PC-3 (cell line): Measurements from ENCODE around the gene TMEM38B. TPM values are rescaled to one million over a fixed set of nuclear protein-coding genes. Genes with fewer than 3 reads are reported as not detected.

ENCODE experiments used
- ATAC-seq: fragments of 200-7000 bp; cut with Tn5 transposase; 2 replicates; pipeline ENCODE4 v1.9.1; 2020; ENCODE audit warnings: mild to moderate bottlenecking, moderate library complexity
- BruUV-seq: library from RNA; stranded (reverse); fragments of 400-500 nt; replicated peaks from 2 replicates; lab custom pipeline; 2021; lab: Mats Ljungman, UMichigan
- CTCF ChIA-PET: fragments of 300-600 bp; sonication (Branson Sonifier 250); formaldehyde crosslinking; loops from one replicate; lab custom pipeline; 2022; ENCODE audit warnings: antibody characterized with exemption; lab: Charles Lee
- POLR2A ChIA-PET: fragments of 300-600 bp; sonication (Branson Sonifier 250); formaldehyde crosslinking; loops from one replicate; lab custom pipeline; 2022; ENCODE audit warnings: antibody characterized with exemption; ENCODE audit not compliant: unreplicated experiment; lab: Charles Lee
- DNase-seq: peaks from one replicate; pipeline ENCODE4 v3.0.0-alpha.2; 2015
- H2AFZ ChIP-seq: fragments of 300-600 bp; sonication (generic); 2 replicates; pipeline ENCODE4 v1.6.0; 2016; ENCODE audit warnings: antibody characterized with exemption, low read length
- H3F3A ChIP-seq: fragments of 300-600 bp; sonication (generic); one replicate; pipeline ENCODE4 v1.6.0; 2017; ENCODE audit warnings: antibody characterized with exemption, low read length, control low read depth, mild to moderate bottlenecking; ENCODE audit not compliant: unreplicated experiment
- H3K27ac ChIP-seq: fragments of 300-600 bp; sonication (generic); 2 replicates; pipeline ENCODE4 v1.5.1; 2016; ENCODE audit warnings: mild to moderate bottlenecking, low read length
- H3K27me3 ChIP-seq: fragments of 300-600 bp; sonication (generic); 2 replicates; pipeline ENCODE4 v1.6.1; 2016; ENCODE audit warnings: low read length, mixed read lengths
- H3K36me3 ChIP-seq: fragments of 300-600 bp; sonication (generic); 2 replicates; pipeline ENCODE4 v1.6.1; 2016; ENCODE audit warnings: low read depth, mixed run types, low read length, mixed read lengths
- H3K4me1 ChIP-seq: fragments of 300-600 bp; sonication (generic); 2 replicates; pipeline ENCODE4 v1.5.1; 2016; ENCODE audit warnings: low read length; ENCODE audit not compliant: insufficient read depth
- H3K4me2 ChIP-seq: fragments of 300-600 bp; sonication (generic); 2 replicates; pipeline ENCODE4 v1.6.0; 2016; ENCODE audit warnings: low read length
- H3K4me3 ChIP-seq: fragments of 300-600 bp; sonication (generic); 2 replicates; pipeline ENCODE4 v1.5.1; 2016; ENCODE audit warnings: mild to moderate bottlenecking, low read length, mixed read lengths
- H3K79me2 ChIP-seq: fragments of 300-600 bp; sonication (generic); 2 replicates; pipeline ENCODE4 v1.6.1; 2017; ENCODE audit warnings: low read length, mixed read lengths
- H3K9ac ChIP-seq: fragments of 300-600 bp; sonication (generic); 2 replicates; pipeline ENCODE4 v1.6.0; 2016; ENCODE audit warnings: mild to moderate bottlenecking, low read length
- H3K9me2 ChIP-seq: fragments of 300-600 bp; sonication (generic); replicated peaks from 2 replicates; pipeline ENCODE4 v1.6.1; 2016; ENCODE audit warnings: mixed run types, low read length, mixed read lengths
- H3K9me3 ChIP-seq: fragments of 300-600 bp; sonication (generic); 2 replicates; pipeline ENCODE4 v1.6.1; 2016; ENCODE audit warnings: low read length, mixed read lengths
- H4K20me1 ChIP-seq: fragments of 300-600 bp; sonication (generic); 2 replicates; pipeline ENCODE4 v1.6.1; 2016; ENCODE audit warnings: low read length, mixed read lengths
- EZH2 ChIP-seq: fragments of 300-600 bp; sonication (generic); IDR thresholded peaks from one replicate; pipeline ENCODE4 v1.6.1; 2017; ENCODE audit warnings: antibody characterized with exemption, mild to moderate bottlenecking, low read length; ENCODE audit not compliant: unreplicated experiment
- EZH2phosphoT487 ChIP-seq: fragments of 300-600 bp; sonication (generic); IDR thresholded peaks from 2 replicates; pipeline ENCODE4 v1.6.1; 2018; ENCODE audit warnings: mild to moderate bottlenecking, antibody characterized with exemption, low read length, borderline replicate concordance
- intact Hi-C: fragments of 100-400 bp; cut with micrococcal nuclease; formaldehyde crosslinking; loops from 2 replicates; pipeline ENCODE4 v1.9.0; 2023
- total RNA-seq: library from RNA; depleted of rRNA; stranded (reverse); fragments of >200 nt; gene quantifications from 2 replicates; pipeline ENCODE4 v1.2.3, GENCODE V29; 2014
- TF ChIP-seq, protein P1 (sequence below): fragments of 300-600 bp; sonication (generic); conservative IDR thresholded peaks from 2 replicates; pipeline ENCODE4 v1.5.1; 2017; ENCODE audit warnings: antibody characterized with exemption, low read depth, mild to moderate bottlenecking, low read length

The TMEM38B gene
- total RNA-seq, 1 experiment from 2014 or later = 16.0 TPM

DNA sequence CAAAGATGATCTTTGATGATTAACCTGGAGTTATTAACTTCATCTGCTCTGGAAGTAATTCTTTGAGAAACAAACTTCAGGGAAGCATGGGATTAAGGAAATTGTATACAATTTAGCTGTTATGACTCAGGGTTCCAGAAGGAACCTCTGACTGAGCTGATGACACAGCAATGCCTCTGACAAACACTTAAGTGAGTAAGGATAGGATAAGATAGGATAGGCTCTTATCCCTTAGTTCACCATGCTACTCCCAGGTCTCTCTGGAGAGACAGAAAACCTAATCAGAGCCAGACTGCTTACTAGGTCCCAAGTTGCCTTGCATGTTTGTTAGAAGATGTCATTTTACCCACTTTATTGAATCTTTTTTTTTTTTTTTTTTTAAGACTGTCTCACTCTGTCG lies 12.6 kb upstream of the TMEM38B start:
- H3K4me3 ChIP-seq = no peak overlapping the region
- H4K20me1 ChIP-seq = no peaks in the 10 kb centered on the region
- no peak overlapping the region for H3K27ac ChIP-seq
- H3K79me2 ChIP-seq = no peaks in the 10 kb centered on the region
- H3F3A ChIP-seq = no peaks in the 10 kb centered on the region
- no peaks in the 10 kb centered on the region for H3K4me1 ChIP-seq
- peak; percentile 62 for DNase-seq
- POLR2A ChIA-PET = no interaction called here
- intact Hi-C loops = no loop called here
- no peaks in the 10 kb centered on the region for H3K9me2 ChIP-seq
- H3K36me3 ChIP-seq = no peaks in the 10 kb centered on the region
- CTCF ChIA-PET = no interaction called here
- H3K4me2 ChIP-seq = no peak overlapping the region
- no peak overlapping the region for H3K9ac ChIP-seq
- TF ChIP-seq, protein P1, sequence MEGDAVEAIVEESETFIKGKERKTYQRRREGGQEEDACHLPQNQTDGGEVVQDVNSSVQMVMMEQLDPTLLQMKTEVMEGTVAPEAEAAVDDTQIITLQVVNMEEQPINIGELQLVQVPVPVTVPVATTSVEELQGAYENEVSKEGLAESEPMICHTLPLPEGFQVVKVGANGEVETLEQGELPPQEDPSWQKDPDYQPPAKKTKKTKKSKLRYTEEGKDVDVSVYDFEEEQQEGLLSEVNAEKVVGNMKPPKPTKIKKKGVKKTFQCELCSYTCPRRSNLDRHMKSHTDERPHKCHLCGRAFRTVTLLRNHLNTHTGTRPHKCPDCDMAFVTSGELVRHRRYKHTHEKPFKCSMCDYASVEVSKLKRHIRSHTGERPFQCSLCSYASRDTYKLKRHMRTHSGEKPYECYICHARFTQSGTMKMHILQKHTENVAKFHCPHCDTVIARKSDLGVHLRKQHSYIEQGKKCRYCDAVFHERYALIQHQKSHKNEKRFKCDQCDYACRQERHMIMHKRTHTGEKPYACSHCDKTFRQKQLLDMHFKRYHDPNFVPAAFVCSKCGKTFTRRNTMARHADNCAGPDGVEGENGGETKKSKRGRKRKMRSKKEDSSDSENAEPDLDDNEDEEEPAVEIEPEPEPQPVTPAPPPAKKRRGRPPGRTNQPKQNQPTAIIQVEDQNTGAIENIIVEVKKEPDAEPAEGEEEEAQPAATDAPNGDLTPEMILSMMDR = no peak
- TF ChIP-seq EZH2 = no peak
- TF ChIP-seq EZH2phosphoT487 = no peak
- H3K27me3 ChIP-seq = no peaks in the 10 kb centered on the region
- no peaks in the 10 kb centered on the region for H3K9me3 ChIP-seq
- BruUV-seq = no TSS peak
- no peak overlapping the region for H2AFZ ChIP-seq
- peak; percentile 67 for ATAC-seq

DNA sequence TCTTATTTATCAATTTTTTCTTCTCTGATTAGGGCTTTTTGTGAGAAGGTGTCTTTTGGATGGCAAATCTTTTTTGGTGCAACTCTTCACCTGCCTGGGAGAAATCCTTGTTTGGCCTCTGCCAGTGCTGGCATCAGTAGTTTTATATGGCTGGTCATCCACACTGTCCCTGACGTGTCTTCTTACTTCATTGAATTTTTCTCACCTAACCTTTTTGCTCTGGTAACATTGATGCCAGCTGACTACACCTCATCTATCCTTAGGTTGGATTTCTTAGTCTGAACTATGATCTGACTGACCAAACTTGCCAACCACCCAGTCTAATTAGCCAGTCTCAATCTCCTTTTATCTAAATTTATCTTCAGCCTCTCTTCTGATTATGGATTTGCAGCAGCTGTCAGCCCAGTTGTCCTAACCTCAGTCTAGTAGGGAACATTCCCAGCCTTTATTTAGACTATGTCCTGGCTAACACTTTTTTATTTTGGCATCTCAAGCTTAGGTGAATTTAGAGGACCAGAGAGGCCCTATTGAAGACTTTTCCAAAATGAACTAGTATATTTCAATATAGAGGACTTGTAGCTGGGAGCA lies 10.6 kb upstream of the TMEM38B start:
- ChIA-PET POLR2A (no interaction called here), CTCF (no interaction called here)
- TF ChIP-seq EZH2phosphoT487 = no peak
- TF ChIP-seq EZH2 = no peak
- TF ChIP-seq, protein P1 = no peak
- intact Hi-C loops = no loop called here
- DNase-seq (no peak), ATAC-seq (no peak)
- no peak overlapping the region for H3K27ac ChIP-seq
- no peak overlapping the region for H3K9ac ChIP-seq
- no peak overlapping the region for H3K4me2 ChIP-seq
- H3K36me3 ChIP-seq = no peaks in the 10 kb centered on the region
- H3K9me3 ChIP-seq = no peaks in the 10 kb centered on the region
- H2AFZ ChIP-seq = no peak overlapping the region
- no peaks in the 10 kb centered on the region for H3K79me2 ChIP-seq
- no TSS peak for BruUV-seq
- no peaks in the 10 kb centered on the region for H4K20me1 ChIP-seq
- no peaks in the 10 kb centered on the region for H3K4me1 ChIP-seq
- no peaks in the 10 kb centered on the region for H3F3A ChIP-seq
- H3K9me2 ChIP-seq = no peaks in the 10 kb centered on the region
- no peaks in the 10 kb centered on the region for H3K27me3 ChIP-seq
- no peak overlapping the region for H3K4me3 ChIP-seq

DNA sequence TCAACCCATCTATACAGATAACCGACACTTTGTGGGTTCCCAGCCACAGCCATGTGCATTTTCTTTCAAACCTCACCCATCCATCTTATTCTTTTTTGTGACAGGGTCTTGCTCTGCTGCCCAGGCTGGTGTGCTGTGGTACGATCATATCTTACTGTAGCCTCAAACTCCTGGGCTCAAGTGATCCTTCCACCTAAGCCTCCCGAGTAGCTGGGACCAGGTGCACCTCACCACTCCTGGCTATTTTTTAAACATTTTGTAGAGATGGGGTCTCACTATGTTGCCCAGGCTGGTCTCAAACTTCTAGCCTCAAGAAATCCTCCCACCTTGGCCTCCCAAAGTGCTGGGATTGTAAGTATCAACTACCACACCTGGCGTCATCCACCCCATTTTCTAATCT lies 7.4 kb upstream of the TMEM38B start:
- H3K9me3 ChIP-seq = no peaks in the 10 kb centered on the region
- no peaks in the 10 kb centered on the region for H3K27me3 ChIP-seq
- no peaks in the 10 kb centered on the region for H3F3A ChIP-seq
- TF ChIP-seq, protein P1 = no peak
- TF ChIP-seq EZH2 = no peak
- TF ChIP-seq EZH2phosphoT487 = no peak
- H2AFZ ChIP-seq = no peak overlapping the region
- H3K9ac ChIP-seq = no peak overlapping the region
- no peaks in the 10 kb centered on the region for H3K36me3 ChIP-seq
- ATAC-seq = no peak
- no peak overlapping the region for H3K27ac ChIP-seq
- no peaks in the 10 kb centered on the region for H4K20me1 ChIP-seq
- ChIA-PET POLR2A (no interaction called here), CTCF (no interaction called here)
- no peak overlapping the region for H3K4me2 ChIP-seq
- H3K4me1 ChIP-seq = no peaks in the 10 kb centered on the region
- no peaks in the 10 kb centered on the region for H3K9me2 ChIP-seq
- H3K79me2 ChIP-seq = no peaks in the 10 kb centered on the region
- no peak overlapping the region for H3K4me3 ChIP-seq
- DNase-seq = no peak
- intact Hi-C loops = no loop called here
- BruUV-seq = no TSS peak
